Uterus (tissue), 4 donors: ENCODE data around the gene C14orf132. TPM values are rescaled to one million over a fixed set of nuclear protein-coding genes. Genes with fewer than 3 reads are reported as not detected.

Source experiments
- DNase-seq, 2 donors: peaks; one replicate each; pipeline ENCODE4 v3.0.0-alpha.2; 2019 to 2020
- H3K27ac ChIP-seq, 2 donors: fragments of 200-600 bp; sonication (generic); 1 replicate in 1 of 2; 2 replicates in 1 of 2; pipeline ENCODE4 v1.5.1; 2016 to 2018
- H3K27me3 ChIP-seq, 2 donors: fragments of 200-600 bp; sonication (generic); one replicate each; pipeline ENCODE4 v1.5.1; 2018 to 2019; ENCODE audit warnings: control low read depth in 1 of 2
- H3K36me3 ChIP-seq, 2 donors: fragments of 200-600 bp; sonication (generic); one replicate each; pipeline ENCODE4 v1.5.1; 2019; ENCODE audit warnings: control low read depth in 1 of 2
- H3K4me1 ChIP-seq, 2 donors: fragments of 200-600 bp; sonication (generic); one replicate each; pipeline ENCODE4 v1.5.1; 2018 to 2019; ENCODE audit warnings: control low read depth in 1 of 2
- H3K4me3 ChIP-seq, 2 donors: fragments of 200-600 bp; sonication (generic); 1 replicate in 1 of 2; 2 replicates in 1 of 2; pipeline ENCODE4 v1.5.1; 2018 to 2019; ENCODE audit warnings: mild to moderate bottlenecking in 1 of 2
- H3K9me3 ChIP-seq, 2 donors: fragments of 200-600 bp; sonication (generic); one replicate each; pipeline ENCODE4 v1.5.1; 2019; ENCODE audit warnings: control low read depth in 1 of 2
- CTCF ChIP-seq, 4 experiments: fragments of 200-600 bp in 2 of 4; fragments of 450-650 bp in 2 of 4; sonication (generic) in 2 of 4; IDR thresholded peaks; one replicate each; pipeline ENCODE4 v1.5.1; 2016 to 2019; ENCODE audit warnings: antibody characterized with exemption in 4 of 4, mild to moderate bottlenecking in 2 of 4, moderate library complexity in 1 of 4
- POLR2A ChIP-seq, 2 donors: fragments of 450-650 bp; IDR thresholded peaks; one replicate each; pipeline ENCODE4 v1.6.1; 2016; ENCODE audit warnings: antibody characterized with exemption in 2 of 2, mild to moderate bottlenecking in 1 of 2, moderate library complexity in 1 of 2
- intact Hi-C: fragments of 100-400 bp; cut with DNase I; formaldehyde crosslinking; loops from one replicate; pipeline ENCODE4 v1.15.1; 2023; ENCODE audit warnings: low total_unique reads
- total RNA-seq, 4 donors: library from RNA; depleted of rRNA in 3 of 4; stranded (reverse); fragments of >200 nt in 3 of 4; gene quantifications; one replicate each; pipeline versions ENCODE4 v1.1.0 to v1.2.4, GENCODE V29; 2014 to 2023
- donor health status: DM: yes; HTN: yes; CAD: no.

C14orf132 gene
- total RNA-seq, 4 donors from 2014 or later: 10.5 to 60.1 (median 16.0) TPM

DNA sequence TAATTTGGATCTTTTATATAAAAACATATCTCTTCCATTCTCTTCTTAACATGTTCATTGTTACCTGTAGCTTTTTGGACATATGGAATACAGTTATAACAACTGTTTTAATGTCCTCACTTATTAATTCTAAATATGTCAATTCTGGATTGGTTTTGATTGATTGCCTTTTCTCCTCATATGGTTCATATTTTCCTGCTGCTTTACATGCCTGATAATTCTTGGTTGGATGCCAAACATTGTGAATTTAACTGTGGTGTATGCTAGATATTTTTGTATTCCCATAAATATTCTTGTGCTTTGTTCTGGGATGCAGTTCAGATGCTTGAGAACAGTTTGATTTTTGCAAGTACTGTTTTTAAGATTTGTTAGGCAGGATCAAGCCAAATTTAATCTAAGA lies 10.8 kb downstream of the C14orf132 start:
- Histone ChIP-seq H3K4me3 (no peak overlapping the region), H3K9me3 (no peaks in the 10 kb centered on the region), H3K27ac (peak overlapping the region; percentile 26 to 42), H3K4me1 (peaks cover 0 to 24% of the 10 kb centered on the region in 2 donors), H3K36me3 (no peaks in the 10 kb centered on the region), H3K27me3 (no peaks in the 10 kb centered on the region)
- intact Hi-C loops: no loop called here
- DNase-seq: no peak
- TF ChIP-seq CTCF (IDR thresholded peaks at IDR 0.05) (no peak), POLR2A (IDR thresholded peaks at IDR 0.05) (no peak)

GRCh38 chr14:96050482-96050881 lies 11.3 kb downstream of the C14orf132 start:
- Histone ChIP-seq H3K27ac (peak overlapping the region; percentile 26 to 42), H3K36me3 (no peaks in the 10 kb centered on the region), H3K4me1 (peaks cover 0 to 28% of the 10 kb centered on the region in 2 donors), H3K27me3 (no peaks in the 10 kb centered on the region), H3K4me3 (no peak overlapping the region), H3K9me3 (no peaks in the 10 kb centered on the region)
- intact Hi-C loops: no loop called here
- DNase-seq: no peak
- TF ChIP-seq CTCF (IDR thresholded peaks at IDR 0.05) (no peak), POLR2A (IDR thresholded peaks at IDR 0.05) (no peak)

DNA sequence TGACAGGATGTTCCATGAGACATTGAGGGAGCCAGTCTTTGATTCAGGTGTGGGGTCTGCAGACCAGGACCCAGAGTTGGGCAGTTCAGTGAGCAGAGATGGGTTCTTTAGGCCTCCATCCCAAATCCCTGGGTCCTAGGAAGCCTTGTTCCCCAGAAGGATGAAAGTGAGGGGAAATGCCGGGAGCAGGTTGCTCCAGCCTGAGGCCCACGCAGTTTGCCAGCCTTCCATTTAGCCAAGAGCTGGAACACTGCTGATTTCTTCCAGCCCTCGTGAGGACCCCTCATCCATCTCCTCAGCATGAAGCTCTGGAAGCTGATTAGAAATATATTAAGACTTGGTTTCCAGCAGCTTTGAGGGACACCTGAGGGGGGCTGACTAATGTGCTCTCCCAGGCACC lies 12.1 kb downstream of the C14orf132 start:
- H3K9me3 ChIP-seq: no peaks in the 10 kb centered on the region
- H3K4me3 ChIP-seq: no peak overlapping the region
- no peaks in the 10 kb centered on the region for H3K27me3 ChIP-seq
- peak overlapping the region; percentile 26 to 42 for H3K27ac ChIP-seq
- H3K36me3 ChIP-seq: no peaks in the 10 kb centered on the region
- intact Hi-C loops: no loop called here
- peaks cover 0 to 28% of the 10 kb centered on the region in 2 donors for H3K4me1 ChIP-seq
- no peak for DNase-seq
- no peak for TF ChIP-seq POLR2A (IDR thresholded peaks at IDR 0.05)
- no peak for TF ChIP-seq CTCF (IDR thresholded peaks at IDR 0.05)

DNA sequence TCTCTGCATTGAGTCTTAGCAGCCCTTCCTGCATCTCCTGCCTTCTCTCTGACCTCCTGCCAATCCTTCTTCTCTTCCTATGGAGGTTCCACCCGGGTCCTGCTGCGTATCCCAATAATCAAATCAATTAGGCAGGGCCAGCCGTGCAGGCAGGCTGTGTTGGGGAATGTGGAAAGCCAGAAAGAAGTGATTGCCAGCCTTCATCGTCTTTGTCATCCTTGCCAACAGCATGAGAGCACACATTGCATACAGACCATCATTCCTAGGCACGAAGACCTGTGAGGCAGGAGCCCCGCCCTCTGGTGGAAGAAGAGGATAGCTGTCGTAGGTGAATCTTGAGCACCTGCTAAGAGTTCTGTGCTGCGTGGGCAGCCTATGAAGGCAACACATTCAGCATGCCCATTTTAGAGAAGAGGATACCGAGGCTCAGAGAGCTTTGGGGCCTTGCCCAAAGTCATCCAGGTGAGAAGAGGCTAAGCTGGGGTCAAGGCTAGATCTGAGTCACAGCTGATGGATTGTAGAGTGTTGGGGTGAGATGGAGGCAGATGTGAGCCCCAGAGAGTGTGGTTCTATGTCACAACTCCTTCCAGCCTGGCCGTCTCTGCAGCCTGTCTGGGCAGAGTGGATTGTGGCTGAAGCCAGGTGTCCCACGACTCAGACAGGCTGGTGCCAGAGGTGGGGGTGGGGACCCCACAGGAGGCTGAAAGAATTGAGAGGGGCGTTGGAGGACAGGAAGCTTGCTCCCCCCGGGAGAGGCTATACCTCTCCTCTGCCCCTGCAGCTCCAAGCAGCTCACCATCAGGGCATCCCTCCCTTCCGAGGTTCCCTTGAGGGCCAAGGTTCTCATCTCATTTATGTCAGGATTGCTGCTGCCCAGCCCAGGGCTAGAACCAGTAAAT lies 12.7 kb downstream of the C14orf132 start:
- H3K4me1 ChIP-seq: peaks cover 0 to 28% of the 10 kb centered on the region in 2 donors
- H3K9me3 ChIP-seq: no peaks in the 10 kb centered on the region
- no peak for DNase-seq
- H3K36me3 ChIP-seq: no peaks in the 10 kb centered on the region
- TF ChIP-seq POLR2A (IDR thresholded peaks at IDR 0.05) (no peak), CTCF (IDR thresholded peaks at IDR 0.05) (no peak)
- peak overlapping the region in 1 of 2 donors; percentile 91 for H3K27ac ChIP-seq
- intact Hi-C loops: no loop called here
- H3K27me3 ChIP-seq: no peaks in the 10 kb centered on the region
- no peak overlapping the region for H3K4me3 ChIP-seq

- DNase-seq: no peak
- Histone ChIP-seq H3K27me3 (no peaks in the 10 kb centered on the region), H3K9me3 (no peaks in the 10 kb centered on the region), H3K4me1 (peaks cover 0 to 28% of the 10 kb centered on the region in 2 donors), H3K27ac (peak overlapping the region; percentile 91), H3K36me3 (no peaks in the 10 kb centered on the region), H3K4me3 (no peak overlapping the region)
- intact Hi-C loops: no loop called here
- TF ChIP-seq CTCF (IDR thresholded peaks at IDR 0.05) (no peak), POLR2A (IDR thresholded peaks at IDR 0.05) (no peak)
Observed at GRCh38 chr14:96052541-96053247, 13.5 kb downstream of the C14orf132 start.
